Naive thymus-derived CD4-positive, alpha-beta T cell (primary cell): ENCODE results near the gene WWOX. TPM values are rescaled to one million over a fixed set of nuclear protein-coding genes. Genes with fewer than 3 reads are reported as not detected.

Experiments used
- ATAC-seq: fragments of 150-1000 bp; cut with Tn5 transposase; 2 replicates; pipeline ENCODE4 v1.10.0; 2021; ENCODE audit warnings: mild to moderate bottlenecking, moderate library complexity
- CTCF ChIA-PET: fragments of 350-600 bp; sonication (Branson Sonifier 250); formaldehyde crosslinking; loops from one replicate; lab custom pipeline; 2021; ENCODE audit warnings: antibody characterized with exemption; lab: Charles Lee
- POLR2A ChIA-PET: fragments of 350-600 bp; sonication (Branson Sonifier 250); formaldehyde crosslinking; loops from one replicate; lab custom pipeline; 2021; ENCODE audit warnings: antibody characterized with exemption, inconsistent platforms; lab: Charles Lee
- DNase-seq, 9 donors: peaks; one replicate each; pipeline versions ENCODE4 v3.0.0 to v3.0.0-alpha.2; 2020 to 2022; ENCODE audit warnings: mixed read lengths in 1 of 9
- H3K27ac ChIP-seq: one replicate; pipeline ENCODE4 v1.7.0; 2013; ENCODE audit warnings: mild to moderate bottlenecking, low read depth, low read length, moderate library complexity
- H3K27me3 ChIP-seq, 2 donors: one replicate each; pipeline ENCODE4 v1.7.0; 2013; ENCODE audit warnings: low read length in 2 of 2, mild to moderate bottlenecking in 2 of 2, moderate library complexity in 2 of 2; ENCODE audit not compliant: control insufficient read depth in 2 of 2, insufficient read depth in 2 of 2
- H3K36me3 ChIP-seq, 3 experiments: 1 replicate in 2 of 3; 2 replicates in 1 of 3; pipeline ENCODE4 v1.7.0; 2013; ENCODE audit warnings: low read length in 3 of 3, mild to moderate bottlenecking in 3 of 3, moderate library complexity in 1 of 3; ENCODE audit not compliant: insufficient read depth in 3 of 3, control insufficient read depth in 2 of 3
- H3K4me1 ChIP-seq, 2 donors: one replicate each; pipeline ENCODE4 v1.7.0; 2013; ENCODE audit warnings: low read length in 2 of 2, mild to moderate bottlenecking in 2 of 2, moderate library complexity in 1 of 2; ENCODE audit not compliant: control insufficient read depth in 2 of 2, insufficient read depth in 2 of 2
- H3K4me3 ChIP-seq: 2 replicates; pipeline ENCODE4 v1.7.0; 2013; ENCODE audit warnings: mild to moderate bottlenecking, low read length
- H3K9me3 ChIP-seq, 3 experiments: 1 replicate in 2 of 3; 2 replicates in 1 of 3; pipeline ENCODE4 v1.7.0; 2013; ENCODE audit warnings: low read length in 3 of 3; ENCODE audit not compliant: control insufficient read depth in 2 of 3
- H3K27ac Mint-ChIP-seq, 9 donors: one replicate each; pipeline ENCODE4 v1.8.0; 2020 to 2022; ENCODE audit warnings: mixed read lengths in 9 of 9, mild to moderate bottlenecking in 8 of 9, moderate library complexity in 5 of 9, inconsistent platforms in 2 of 9
- H3K27me3 Mint-ChIP-seq, 5 donors: one replicate each; pipeline ENCODE4 v1.8.0; 2021 to 2022; ENCODE audit warnings: mixed read lengths in 5 of 5, mild to moderate bottlenecking in 1 of 5
- H3K36me3 Mint-ChIP-seq, 5 donors: one replicate each; pipeline ENCODE4 v1.8.0; 2020 to 2022; ENCODE audit warnings: mixed read lengths in 5 of 5, mild to moderate bottlenecking in 3 of 5, inconsistent platforms in 1 of 5
- H3K4me1 Mint-ChIP-seq, 7 donors: one replicate each; pipeline ENCODE4 v1.8.0; 2020 to 2022; ENCODE audit warnings: mixed read lengths in 7 of 7, mild to moderate bottlenecking in 3 of 7, inconsistent platforms in 1 of 7
- H3K4me3 Mint-ChIP-seq, 10 donors: one replicate each; pipeline ENCODE4 v1.8.0; 2020 to 2022; ENCODE audit warnings: mild to moderate bottlenecking in 10 of 10, mixed read lengths in 10 of 10, moderate library complexity in 6 of 10, inconsistent platforms in 2 of 10
- H3K9me3 Mint-ChIP-seq, 11 donors: one replicate each; pipeline ENCODE4 v1.8.0; 2020 to 2022; ENCODE audit warnings: mixed read lengths in 11 of 11, mild to moderate bottlenecking in 4 of 11, inconsistent platforms in 1 of 11, moderate library complexity in 1 of 11
- intact Hi-C, 2 donors: fragments of 100-400 bp; cut with micrococcal nuclease; formaldehyde crosslinking; loops; one replicate each; pipeline ENCODE4 v1.15.1; 2023
- polyA plus RNA-seq, 2 donors: library from polyadenylated mRNA; unstranded; fragments of 300-500 nt; fragmentation: Illumina TruSeq; gene quantifications; one replicate each; pipeline ENCODE4 v1.2.3, GENCODE V29; 2021
- total RNA-seq, 6 experiments: library from RNA in 5 of 6; stranded (reverse) in 5 of 6; gene quantifications; 1 replicate in 5 of 6; 2 replicates in 1 of 6; pipeline ENCODE4 v1.2.3 and lab custom pipeline; 2021 to 2026

Gene WWOX
- total and polyA plus RNA-seq, 7 experiments from 2014 or later, result 13.8 to 31.1 (median 20.8) TPM

DNA sequence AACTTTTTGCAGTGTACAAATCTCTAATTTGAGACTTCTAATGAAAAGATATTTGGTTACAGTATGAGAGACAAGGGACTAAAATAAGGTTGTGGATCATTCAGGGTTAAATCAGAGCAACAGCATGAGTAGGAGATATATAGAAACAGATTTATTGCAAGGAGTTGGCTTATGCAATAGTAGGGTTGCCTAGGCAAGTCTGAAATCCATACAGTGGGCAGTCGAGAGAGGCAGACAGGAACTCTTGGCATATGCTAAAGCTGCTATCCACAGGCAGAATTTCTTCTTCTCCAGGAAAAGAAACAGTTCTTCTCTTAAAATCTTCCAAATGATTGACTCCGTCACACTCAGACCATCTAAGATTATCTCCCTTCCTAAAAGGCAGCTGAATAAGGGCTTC is 1000.3 kb downstream of the WWOX start:
- H3K4me3 Mint-ChIP-seq, result no peak overlapping the region
- intact Hi-C loops, result no loop called here
- Histone ChIP-seq H3K9me3 (no peaks in the 10 kb centered on the region), H3K27ac (no peak overlapping the region), H3K27me3 (no peaks in the 10 kb centered on the region), H3K4me1 (no peaks in the 10 kb centered on the region), H3K4me3 (no peak overlapping the region), H3K36me3 (no peaks in the 10 kb centered on the region)
- peaks cover 9 to 24% (median 18%) of the 10 kb centered on the region in 7 donors for H3K4me1 Mint-ChIP-seq
- ChIA-PET POLR2A (no interaction called here), CTCF (no interaction called here)
- ATAC-seq (no peak), DNase-seq (no peak)
- peaks cover 0 to 13% (median 0%) of the 10 kb centered on the region in 5 donors for H3K27me3 Mint-ChIP-seq
- H3K27ac Mint-ChIP-seq, result no peak overlapping the region
- H3K36me3 Mint-ChIP-seq, result no peaks in the 10 kb centered on the region
- H3K9me3 Mint-ChIP-seq, result peaks cover 0 to 5% (median 0%) of the 10 kb centered on the region in 11 donors

GRCh38 chr16:79100447-79100846 is 1001.0 kb downstream of the WWOX start:
- POLR2A ChIA-PET, result no interaction called here
- peaks cover 0 to 12% (median 0%) of the 10 kb centered on the region in 5 donors for H3K27me3 Mint-ChIP-seq
- H3K27ac Mint-ChIP-seq, result peak overlapping the region in 1 of 9 donors; percentile 49
- H3K4me1 Mint-ChIP-seq, result peaks cover 5 to 19% (median 17%) of the 10 kb centered on the region in 7 donors
- Histone ChIP-seq H3K36me3 (no peaks in the 10 kb centered on the region), H3K27me3 (no peaks in the 10 kb centered on the region), H3K9me3 (no peaks in the 10 kb centered on the region), H3K4me1 (no peaks in the 10 kb centered on the region), H3K4me3 (no peak overlapping the region), H3K27ac (no peak overlapping the region)
- intact Hi-C loops, result no loop called here
- ATAC-seq, result no peak
- no peak overlapping the region for H3K4me3 Mint-ChIP-seq
- no peaks in the 10 kb centered on the region for H3K36me3 Mint-ChIP-seq
- CTCF ChIA-PET, result no interaction called here
- no peak for DNase-seq
- H3K9me3 Mint-ChIP-seq, result peaks cover 0 to 5% (median 0%) of the 10 kb centered on the region in 11 donors

- peaks cover 0 to 1% (median 0%) of the 10 kb centered on the region in 11 donors for H3K9me3 Mint-ChIP-seq
- no peak overlapping the region for H3K4me3 Mint-ChIP-seq
- Histone ChIP-seq H3K27ac (no peak overlapping the region), H3K4me3 (no peak overlapping the region), H3K9me3 (no peaks in the 10 kb centered on the region), H3K27me3 (no peaks in the 10 kb centered on the region), H3K36me3 (no peaks in the 10 kb centered on the region), H3K4me1 (no peaks in the 10 kb centered on the region)
- intact Hi-C loops, result no loop called here
- no peaks in the 10 kb centered on the region for H3K36me3 Mint-ChIP-seq
- ChIA-PET POLR2A (no interaction called here), CTCF (no interaction called here)
- DNase-seq, result no peak
- H3K4me1 Mint-ChIP-seq, result peaks cover 4 to 16% (median 13%) of the 10 kb centered on the region in 7 donors
- peaks cover 0 to 9% (median 0%) of the 10 kb centered on the region in 5 donors for H3K27me3 Mint-ChIP-seq
- peak overlapping the region in 1 of 9 donors; percentile 26 for H3K27ac Mint-ChIP-seq
- ATAC-seq, result no peak
Measured at GRCh38 chr16:79101491-79101890, 1002.0 kb downstream of the WWOX start.

DNA sequence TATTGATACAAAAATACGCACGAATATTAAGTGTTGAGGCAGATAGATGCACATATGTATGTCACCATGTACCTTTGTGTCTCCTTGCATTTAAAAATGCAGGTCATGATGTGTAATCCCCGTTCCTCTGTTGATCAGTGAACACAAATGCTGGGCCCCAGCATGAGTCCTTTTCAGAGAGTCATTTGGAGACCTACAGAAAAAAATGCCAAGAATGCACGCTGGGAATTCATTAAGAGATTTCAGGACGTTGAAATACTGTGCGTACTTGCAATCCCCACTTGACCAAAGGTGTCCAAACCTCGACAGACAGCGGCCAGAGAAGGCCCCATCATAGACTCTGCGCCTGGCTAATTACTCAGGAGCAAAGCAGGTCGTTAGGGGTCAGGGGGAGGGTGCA is 1005.1 kb downstream of the WWOX start:
- Histone ChIP-seq H3K27ac (no peak overlapping the region), H3K9me3 (no peaks in the 10 kb centered on the region), H3K36me3 (no peaks in the 10 kb centered on the region), H3K4me1 (no peaks in the 10 kb centered on the region), H3K4me3 (no peak overlapping the region), H3K27me3 (no peaks in the 10 kb centered on the region)
- Mint-ChIP-seq H3K4me1 (peaks cover 0 to 13% (median 8%) of the 10 kb centered on the region in 7 donors), H3K27me3 (peaks cover 0 to 3% (median 0%) of the 10 kb centered on the region in 5 donors), H3K36me3 (no peaks in the 10 kb centered on the region), H3K27ac (no peak overlapping the region), H3K4me3 (no peak overlapping the region), H3K9me3 (no peaks in the 10 kb centered on the region)
- ATAC-seq (no peak), DNase-seq (no peak)
- ChIA-PET POLR2A (no interaction called here), CTCF (no interaction called here)
- intact Hi-C loops, result no loop called here

GRCh38 chr16:79107301-79107700 is 1007.8 kb downstream of the WWOX start:
- Mint-ChIP-seq H3K9me3 (no peaks in the 10 kb centered on the region), H3K4me1 (peaks cover 0 to 4% (median 1%) of the 10 kb centered on the region in 7 donors), H3K4me3 (no peak overlapping the region), H3K27me3 (peaks cover 0 to 3% (median 0%) of the 10 kb centered on the region in 5 donors), H3K27ac (no peak overlapping the region), H3K36me3 (no peaks in the 10 kb centered on the region)
- no peaks in the 10 kb centered on the region for H3K9me3 ChIP-seq
- POLR2A ChIA-PET, result no interaction called here
- H3K4me1 ChIP-seq, result no peaks in the 10 kb centered on the region
- DNase-seq (no peak), ATAC-seq (no peak)
- no peaks in the 10 kb centered on the region for H3K36me3 ChIP-seq
- H3K4me3 ChIP-seq, result no peak overlapping the region
- H3K27me3 ChIP-seq, result no peaks in the 10 kb centered on the region
- no peak overlapping the region for H3K27ac ChIP-seq
- CTCF ChIA-PET, result no interaction called here
- intact Hi-C loops, result no loop called here

DNA sequence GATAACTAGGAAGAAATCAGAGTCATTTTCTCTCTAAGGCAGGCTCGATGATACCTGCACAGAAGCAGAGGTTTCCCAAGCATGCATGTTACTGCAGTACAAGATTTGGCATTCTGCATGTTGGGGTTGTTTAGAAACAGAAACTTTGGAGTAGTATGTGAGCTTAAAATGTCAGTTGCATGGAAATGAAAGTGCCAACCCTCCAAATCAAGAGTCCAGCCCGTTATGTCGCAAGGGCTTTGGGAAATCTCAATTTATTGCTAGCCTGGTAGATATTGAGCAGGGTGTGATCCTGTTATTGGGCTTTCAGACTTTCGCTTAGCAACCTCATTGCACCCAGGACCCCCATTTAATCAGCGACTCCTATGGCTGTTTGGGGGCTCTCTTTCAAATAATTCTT is 1010.3 kb downstream of the WWOX start:
- no peak overlapping the region for H3K4me3 Mint-ChIP-seq
- H3K4me1 ChIP-seq, result no peaks in the 10 kb centered on the region
- H3K36me3 Mint-ChIP-seq, result no peaks in the 10 kb centered on the region
- H3K27ac Mint-ChIP-seq, result no peak overlapping the region
- H3K9me3 Mint-ChIP-seq, result peaks cover 0 to 2% (median 0%) of the 10 kb centered on the region in 11 donors
- H3K4me3 ChIP-seq, result no peak overlapping the region
- H3K27me3 Mint-ChIP-seq, result no peaks in the 10 kb centered on the region
- ATAC-seq (no peak), DNase-seq (no peak)
- H3K36me3 ChIP-seq, result no peaks in the 10 kb centered on the region
- H3K27me3 ChIP-seq, result no peaks in the 10 kb centered on the region
- CTCF ChIA-PET, result no interaction called here
- intact Hi-C loops, result no loop called here
- POLR2A ChIA-PET, result no interaction called here
- no peaks in the 10 kb centered on the region for H3K4me1 Mint-ChIP-seq
- H3K27ac ChIP-seq, result no peak overlapping the region
- H3K9me3 ChIP-seq, result no peaks in the 10 kb centered on the region

DNA sequence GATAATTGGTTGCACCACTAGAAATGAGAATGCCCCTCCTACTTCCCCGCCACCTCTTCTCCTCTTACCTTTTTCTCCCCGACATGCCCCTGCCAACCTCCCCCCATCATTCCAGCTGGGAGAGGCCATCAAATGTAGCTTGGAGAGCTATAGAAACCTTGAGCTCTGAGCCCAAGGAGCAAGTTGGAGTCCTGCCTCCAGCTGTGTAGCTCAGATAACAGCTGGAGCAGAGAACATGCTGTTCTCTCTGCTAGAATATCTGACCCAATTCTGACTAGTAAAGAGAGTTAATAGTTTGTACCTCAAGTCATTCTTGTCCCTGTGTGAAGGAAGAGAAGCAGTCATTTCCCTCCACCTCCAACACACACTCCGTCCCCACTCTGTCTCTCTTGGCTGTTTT is 1010.8 kb downstream of the WWOX start:
- DNase-seq (no peak), ATAC-seq (no peak)
- Histone ChIP-seq H3K27me3 (no peaks in the 10 kb centered on the region), H3K36me3 (no peaks in the 10 kb centered on the region), H3K27ac (no peak overlapping the region), H3K4me3 (no peak overlapping the region), H3K9me3 (no peaks in the 10 kb centered on the region), H3K4me1 (no peaks in the 10 kb centered on the region)
- ChIA-PET POLR2A (no interaction called here), CTCF (no interaction called here)
- Mint-ChIP-seq H3K36me3 (no peaks in the 10 kb centered on the region), H3K4me3 (no peak overlapping the region), H3K9me3 (peaks cover 0 to 5% (median 0%) of the 10 kb centered on the region in 11 donors), H3K27me3 (no peaks in the 10 kb centered on the region), H3K4me1 (no peaks in the 10 kb centered on the region), H3K27ac (no peak overlapping the region)
- intact Hi-C loops, result no loop called here
